ENCODE data around the gene TSBP1.

DNA sequence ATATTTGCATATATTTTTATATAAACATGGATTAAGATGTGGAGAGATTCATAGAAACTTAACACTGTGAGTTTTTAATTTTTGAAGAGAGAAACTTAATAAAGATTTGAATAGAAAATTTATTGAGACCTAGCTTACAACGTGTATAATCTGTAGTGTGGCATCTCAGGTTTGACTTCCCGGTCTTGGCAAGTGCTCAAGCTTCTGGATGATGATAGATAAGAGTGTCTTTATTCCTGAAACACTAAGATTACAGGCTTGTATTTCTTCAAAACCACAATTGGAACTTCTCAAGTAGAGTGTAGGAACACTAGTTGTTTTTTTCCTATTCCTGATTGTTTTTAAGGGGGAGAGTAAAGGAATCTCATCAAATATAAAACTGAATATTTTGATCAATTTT lies 83.3 kb downstream of the TSBP1 start:
- TF ChIP-seq CTCF (IDR thresholded peaks at IDR 0.05 in 2 of 3, conservative IDR thresholded peaks at IDR 0.05 in 1 of 3; ENCODE audit: borderline replicate concordance in 1 of 3, insufficient read depth in 1 of 3, low read depth in 2 of 3, low read length in 2 of 3) = no peak
- no peak for TF ChIP-seq REST (IDR thresholded peaks at IDR 0.05; ENCODE audit: low read depth)

All from HCT116 (cell line).